Fibroblast of mammary gland (primary cell): ENCODE measurements around the gene SLC19A3.

Experiments used
- DNase-seq: peaks from one replicate; pipeline ENCODE4 v3.0.0-alpha.2; 2010; ENCODE audit warnings: low read depth
- H3K4me3 ChIP-seq: 2 replicates; pipeline ENCODE4 v1.5.1; 2011; ENCODE audit warnings: low read depth, mild to moderate bottlenecking, low read length, moderate library complexity; ENCODE audit not compliant: control insufficient read depth
- CTCF ChIP-seq: conservative IDR thresholded peaks from 2 replicates; pipeline ENCODE4 v1.5.1; 2011; ENCODE audit warnings: low read depth, low read length, inconsistent platforms; ENCODE audit not compliant: control insufficient read depth, insufficient read depth

SLC19A3 gene

DNA sequence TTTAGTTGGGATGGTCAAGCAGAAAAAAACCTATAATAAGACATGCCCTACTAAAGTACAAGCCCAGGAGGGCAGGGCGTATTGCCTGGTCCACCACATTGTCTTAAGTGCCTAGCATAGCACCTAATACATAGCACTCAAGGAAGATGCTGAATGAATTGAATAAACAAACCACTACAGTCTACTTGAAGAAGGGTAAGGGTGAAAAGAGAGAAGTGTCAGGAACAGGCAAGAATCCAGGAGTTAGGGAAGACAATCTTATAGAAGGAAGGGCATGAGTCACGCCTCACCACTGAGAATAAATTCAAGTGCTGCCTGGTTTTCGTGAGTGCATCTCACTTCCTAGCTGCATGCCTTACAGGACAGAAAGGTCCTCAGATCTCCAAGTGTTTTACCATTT, 13.9 kb downstream of the SLC19A3 start:
- TF ChIP-seq CTCF, result no peak
- no peak overlapping the region for H3K4me3 ChIP-seq
- peak; percentile 79 for DNase-seq

DNA sequence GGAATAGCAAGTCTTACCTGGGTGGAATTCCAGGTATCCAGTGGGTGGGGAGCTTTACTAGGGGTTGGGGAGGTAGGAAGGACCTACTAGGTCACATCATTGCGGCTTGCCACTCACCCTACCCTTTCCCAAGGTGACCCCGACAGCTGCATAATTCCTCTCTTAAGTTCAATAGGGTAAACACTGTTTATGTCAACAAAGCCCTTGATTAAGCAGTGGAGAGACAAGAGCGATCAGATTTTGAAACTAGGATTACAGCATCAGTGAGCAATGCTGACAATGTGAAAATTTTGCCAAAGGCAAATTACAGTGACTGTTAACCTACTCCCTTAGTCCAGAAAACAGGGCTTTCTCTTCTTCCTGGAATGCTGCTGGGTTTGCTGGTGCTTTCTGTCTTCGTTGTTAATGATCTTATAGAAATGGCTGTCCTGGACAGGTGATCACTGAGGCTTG, 14.5 kb downstream of the SLC19A3 start:
- TF ChIP-seq CTCF, result no peak
- H3K4me3 ChIP-seq, result no peak overlapping the region
- DNase-seq, result peak; percentile 61

GRCh38 chr2:227701556-227701955, 16.3 kb downstream of the SLC19A3 start:
- DNase-seq, result no peak
- no peak overlapping the region for H3K4me3 ChIP-seq
- TF ChIP-seq CTCF, result no peak

- H3K4me3 ChIP-seq, result no peak overlapping the region
- peak; percentile 46 for DNase-seq
- no peak for TF ChIP-seq CTCF
Measured at GRCh38 chr2:227696990-227697679, 20.7 kb downstream of the SLC19A3 start.

DNA sequence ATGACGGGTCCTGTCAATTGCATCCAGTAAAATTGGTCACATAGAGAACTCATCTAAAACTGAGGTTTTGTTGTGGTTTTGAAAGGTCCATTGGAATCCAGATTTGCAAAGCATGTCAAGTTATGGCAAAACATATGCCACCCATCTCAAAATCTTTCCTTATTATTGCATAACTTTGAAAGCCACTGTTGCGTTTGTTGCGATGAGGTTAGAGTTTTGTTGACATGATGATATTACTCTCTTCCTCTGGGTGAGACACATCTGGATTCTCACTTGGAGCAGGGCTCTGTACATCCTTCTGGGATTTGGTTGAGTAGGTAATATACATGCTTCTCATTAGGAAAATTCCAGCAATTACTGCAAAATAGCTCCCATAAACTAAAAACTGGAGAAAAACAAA, 30.6 kb downstream of the SLC19A3 start:
- TF ChIP-seq CTCF, result no peak
- no peak overlapping the region for H3K4me3 ChIP-seq
- no peak for DNase-seq

DNA sequence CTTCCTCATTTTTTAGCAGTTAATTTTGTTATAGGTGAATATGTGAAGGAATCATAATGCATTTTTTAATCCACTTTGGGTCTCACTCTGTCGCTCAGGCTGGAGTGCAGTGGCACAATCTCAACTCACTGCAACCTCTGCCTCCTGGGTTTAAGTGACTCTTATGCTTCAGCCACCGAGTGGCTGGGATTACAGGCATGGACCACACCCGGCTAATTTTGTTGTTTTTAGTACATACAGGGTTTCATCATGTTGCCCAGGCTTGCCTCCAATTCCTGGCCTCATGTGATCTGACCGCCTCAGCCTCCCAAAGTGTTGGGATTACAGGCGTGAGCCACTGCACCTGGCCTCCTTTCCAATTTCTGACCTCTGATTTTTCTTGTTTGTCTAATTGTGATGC, 33.6 kb downstream of the SLC19A3 start:
- no peak overlapping the region for H3K4me3 ChIP-seq
- no peak for TF ChIP-seq CTCF
- DNase-seq, result no peak
